ENCODE data around the gene CRACR2A. TPM values are rescaled to one million over a fixed set of nuclear protein-coding genes. Genes with fewer than 3 reads are reported as not detected.

Gene CRACR2A
- total and polyA plus RNA-seq, 9 of the 15 experiments (the other 6 are each of a cell fraction or from before 2014, with no cell fraction given) = 2.1 to 15.1 (median 10.4) TPM

- TF ChIP-seq, protein P1, sequence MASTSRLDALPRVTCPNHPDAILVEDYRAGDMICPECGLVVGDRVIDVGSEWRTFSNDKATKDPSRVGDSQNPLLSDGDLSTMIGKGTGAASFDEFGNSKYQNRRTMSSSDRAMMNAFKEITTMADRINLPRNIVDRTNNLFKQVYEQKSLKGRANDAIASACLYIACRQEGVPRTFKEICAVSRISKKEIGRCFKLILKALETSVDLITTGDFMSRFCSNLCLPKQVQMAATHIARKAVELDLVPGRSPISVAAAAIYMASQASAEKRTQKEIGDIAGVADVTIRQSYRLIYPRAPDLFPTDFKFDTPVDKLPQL (IDR thresholded peaks at IDR 0.05; ENCODE audit: extremely low read depth, insufficient read length) = no peak
- TF ChIP-seq NONO (IDR thresholded peaks at IDR 0.05; ENCODE audit: low read depth in 2 of 2, low read length in 1 of 2) (no peak), NR1H2 (CRISPR knock-in tag; IDR thresholded peaks at IDR 0.05) (no peak), SP2 (IDR thresholded peaks at IDR 0.05; ENCODE audit: extremely low read depth, low read depth, low read length, poor library complexity, severe bottlenecking) (no peak), STAT5B (CRISPR knock-in tag; IDR thresholded peaks at IDR 0.05) (no peak)
- TF ChIP-seq, protein P2, sequence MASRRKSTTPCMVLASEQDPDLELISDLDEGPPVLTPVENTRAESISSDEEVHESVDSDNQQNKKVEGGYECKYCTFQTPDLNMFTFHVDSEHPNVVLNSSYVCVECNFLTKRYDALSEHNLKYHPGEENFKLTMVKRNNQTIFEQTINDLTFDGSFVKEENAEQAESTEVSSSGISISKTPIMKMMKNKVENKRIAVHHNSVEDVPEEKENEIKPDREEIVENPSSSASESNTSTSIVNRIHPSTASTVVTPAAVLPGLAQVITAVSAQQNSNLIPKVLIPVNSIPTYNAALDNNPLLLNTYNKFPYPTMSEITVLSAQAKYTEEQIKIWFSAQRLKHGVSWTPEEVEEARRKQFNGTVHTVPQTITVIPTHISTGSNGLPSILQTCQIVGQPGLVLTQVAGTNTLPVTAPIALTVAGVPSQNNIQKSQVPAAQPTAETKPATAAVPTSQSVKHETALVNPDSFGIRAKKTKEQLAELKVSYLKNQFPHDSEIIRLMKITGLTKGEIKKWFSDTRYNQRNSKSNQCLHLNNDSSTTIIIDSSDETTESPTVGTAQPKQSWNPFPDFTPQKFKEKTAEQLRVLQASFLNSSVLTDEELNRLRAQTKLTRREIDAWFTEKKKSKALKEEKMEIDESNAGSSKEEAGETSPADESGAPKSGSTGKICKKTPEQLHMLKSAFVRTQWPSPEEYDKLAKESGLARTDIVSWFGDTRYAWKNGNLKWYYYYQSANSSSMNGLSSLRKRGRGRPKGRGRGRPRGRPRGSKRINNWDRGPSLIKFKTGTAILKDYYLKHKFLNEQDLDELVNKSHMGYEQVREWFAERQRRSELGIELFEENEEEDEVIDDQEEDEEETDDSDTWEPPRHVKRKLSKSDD (conservative IDR thresholded peaks at IDR 0.05; ENCODE audit: low read length) = no peak
Observed at GRCh38 chr12:3656946-3657622, 95.8 kb downstream of the CRACR2A start (continued).

Data from K562 (cell line).